ENCODE measurements around the gene GIMAP4.
"Not testable (repeated sequence)": the region's sequence is repeated elsewhere in the genome, so short reads cannot be mapped to it uniquely, and the experiment has no call there.

Gene GIMAP4

DNA sequence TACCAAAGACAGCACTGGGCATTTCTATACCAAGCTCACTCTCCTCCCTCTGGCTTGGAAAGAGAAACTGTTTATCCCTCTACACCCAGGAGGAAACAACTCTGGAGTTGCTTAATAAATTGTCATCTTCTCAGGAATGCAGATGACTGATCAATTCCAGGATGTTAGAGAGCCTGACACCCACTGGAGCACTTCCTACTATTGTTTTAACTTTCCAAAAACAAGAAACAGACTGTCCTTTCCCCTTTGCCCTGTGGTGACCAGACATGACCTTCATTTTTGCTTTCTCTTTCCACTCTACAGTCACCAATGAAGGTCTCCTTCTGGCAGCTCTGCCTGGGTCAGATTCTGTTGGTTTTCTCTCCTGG, 19.6 kb downstream of the GIMAP4 start:
- no peak for DNase-seq (ENCODE audit: extremely low spot score)
- TF ChIP-seq, protein P1, sequence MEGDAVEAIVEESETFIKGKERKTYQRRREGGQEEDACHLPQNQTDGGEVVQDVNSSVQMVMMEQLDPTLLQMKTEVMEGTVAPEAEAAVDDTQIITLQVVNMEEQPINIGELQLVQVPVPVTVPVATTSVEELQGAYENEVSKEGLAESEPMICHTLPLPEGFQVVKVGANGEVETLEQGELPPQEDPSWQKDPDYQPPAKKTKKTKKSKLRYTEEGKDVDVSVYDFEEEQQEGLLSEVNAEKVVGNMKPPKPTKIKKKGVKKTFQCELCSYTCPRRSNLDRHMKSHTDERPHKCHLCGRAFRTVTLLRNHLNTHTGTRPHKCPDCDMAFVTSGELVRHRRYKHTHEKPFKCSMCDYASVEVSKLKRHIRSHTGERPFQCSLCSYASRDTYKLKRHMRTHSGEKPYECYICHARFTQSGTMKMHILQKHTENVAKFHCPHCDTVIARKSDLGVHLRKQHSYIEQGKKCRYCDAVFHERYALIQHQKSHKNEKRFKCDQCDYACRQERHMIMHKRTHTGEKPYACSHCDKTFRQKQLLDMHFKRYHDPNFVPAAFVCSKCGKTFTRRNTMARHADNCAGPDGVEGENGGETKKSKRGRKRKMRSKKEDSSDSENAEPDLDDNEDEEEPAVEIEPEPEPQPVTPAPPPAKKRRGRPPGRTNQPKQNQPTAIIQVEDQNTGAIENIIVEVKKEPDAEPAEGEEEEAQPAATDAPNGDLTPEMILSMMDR (IDR thresholded peaks at IDR 0.05; ENCODE audit: control extremely low read depth, extremely low read depth, low read depth, missing control alignments): no peak
- ChIA-PET POLR2A (interaction anchor here (0.5 kb wide), 1 partner anchor 157 kb away, joined by 6 read pairs; no protein-coding TSS in a partner anchor), CTCF (interaction anchor here (1.3 kb wide), 1 partner anchor 15 kb away, joined by 4 read pairs; no protein-coding TSS in a partner anchor)

DNA sequence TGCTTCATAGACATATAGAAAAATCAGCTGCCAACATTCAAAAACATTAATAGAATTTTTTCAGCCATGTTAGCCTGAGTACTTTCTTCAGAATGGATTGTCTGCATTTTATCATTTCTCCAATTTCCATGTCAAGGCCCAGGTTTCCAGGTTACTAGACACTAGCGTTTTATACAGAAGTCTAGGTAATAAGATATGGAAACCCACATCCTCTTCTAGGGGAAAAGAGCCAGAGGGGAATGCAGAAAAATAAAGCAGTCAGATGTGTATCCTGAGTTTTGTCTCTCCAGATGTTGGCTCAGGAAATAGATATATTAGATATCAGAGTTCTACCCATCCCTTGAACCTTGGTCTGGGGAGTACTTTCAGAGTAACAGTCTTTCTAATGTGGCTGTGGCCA, 20.4 kb downstream of the GIMAP4 start:
- TF ChIP-seq, protein P1 (IDR thresholded peaks at IDR 0.05; ENCODE audit: control extremely low read depth, extremely low read depth, low read depth, missing control alignments): no peak
- ChIA-PET CTCF (interaction anchor here (1.3 kb wide), 1 partner anchor 16 kb away, joined by 4 read pairs; no protein-coding TSS in a partner anchor), POLR2A (no interaction called here)
- DNase-seq (ENCODE audit: extremely low spot score): no peak

DNA sequence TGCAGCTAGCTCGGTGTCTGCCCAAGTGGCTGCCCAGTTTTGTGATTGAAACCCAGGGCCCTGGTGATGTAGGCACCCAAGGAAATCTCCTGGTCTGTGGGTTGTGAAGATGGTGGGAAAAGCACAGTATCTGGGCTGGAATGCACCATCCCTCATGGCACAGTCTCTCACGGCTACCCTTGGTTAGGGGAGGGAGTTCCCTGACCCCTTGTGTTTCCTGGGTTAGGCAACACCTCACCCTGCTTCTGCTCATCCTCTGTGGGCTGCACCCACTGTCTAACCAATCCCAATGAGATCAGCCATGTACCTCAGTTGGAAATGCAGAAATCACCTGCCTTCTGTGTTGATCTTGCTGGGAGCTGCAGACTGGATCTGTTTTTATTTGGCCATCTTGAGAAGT, 27.6 kb downstream of the GIMAP4 start:
- POLR2A ChIA-PET: interaction anchor here (0.5 kb wide), 1 partner anchor 149 kb away, joined by 4 read pairs; no protein-coding TSS in a partner anchor
- TF ChIP-seq, protein P1 (IDR thresholded peaks at IDR 0.05; ENCODE audit: control extremely low read depth, extremely low read depth, low read depth, missing control alignments): no peak
- CTCF ChIA-PET: interaction anchor here (1.2 kb wide), 1 partner anchor 13 kb away, joined by 3 read pairs; no protein-coding TSS in a partner anchor
- no peak for DNase-seq (ENCODE audit: extremely low spot score)

DNA sequence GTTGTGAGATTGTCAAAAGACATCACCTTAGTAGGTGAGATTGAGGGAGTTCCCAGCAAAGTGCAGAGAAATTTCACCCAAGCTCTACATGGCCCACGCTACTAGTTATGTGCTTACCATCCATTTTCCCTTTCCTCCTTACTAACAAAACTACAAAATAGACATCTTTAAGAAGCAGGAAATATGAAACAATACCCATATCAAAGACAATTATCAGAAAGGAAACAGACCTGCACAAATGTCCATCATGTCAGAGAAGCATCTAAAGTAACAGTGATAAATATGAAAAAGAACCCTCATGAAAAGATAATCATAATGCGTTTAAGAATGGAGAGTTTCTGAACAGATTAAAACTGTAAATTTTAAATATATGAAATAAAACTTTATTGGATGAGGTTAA, 28.2 kb downstream of the GIMAP4 start:
- no peak for DNase-seq (ENCODE audit: extremely low spot score)
- ChIA-PET POLR2A (no interaction called here), CTCF (interaction anchor here (1.2 kb wide), 1 partner anchor 14 kb away, joined by 3 read pairs; no protein-coding TSS in a partner anchor)
- TF ChIP-seq, protein P1 (IDR thresholded peaks at IDR 0.05; ENCODE audit: control extremely low read depth, extremely low read depth, low read depth, missing control alignments): no peak

- POLR2A ChIA-PET; CTCF ChIA-PET; DNase-seq (ENCODE audit: extremely low spot score): not testable (repeated sequence)
These were observed 36.4 kb downstream of the GIMAP4 start for GRCh38 chr7:150603600-150603999.

- POLR2A ChIA-PET: no interaction called here
- CTCF ChIA-PET: interaction anchor here (1.3 to 1.5 kb wide), 2 partner anchors 9 to 11 kb away, joined by 3 read pairs; no protein-coding TSS in a partner anchor
- TF ChIP-seq, protein P1 (IDR thresholded peaks at IDR 0.05; ENCODE audit: control extremely low read depth, extremely low read depth, low read depth, missing control alignments): no peak
- no peak for DNase-seq (ENCODE audit: extremely low spot score)
These were observed 43.0 kb downstream of the GIMAP4 start for GRCh38 chr7:150610233-150610632.

- CTCF ChIA-PET: no interaction called here
- POLR2A ChIA-PET: no interaction called here
These were observed 45.7 kb downstream of the GIMAP4 start for GRCh38 chr7:150612925-150613324.

More at GRCh38 chr7:150612925-150613324, 45.7 kb downstream of the GIMAP4 start:
- TF ChIP-seq, protein P1 (IDR thresholded peaks at IDR 0.05; ENCODE audit: control extremely low read depth, extremely low read depth, low read depth, missing control alignments): no peak
- DNase-seq (ENCODE audit: extremely low spot score): no peak

All from GM10248 (cell line).